Astrocyte of the spinal cord (primary cell): ENCODE results near the gene OR6B1.

ENCODE experiments used
- DNase-seq: peaks from one replicate; pipeline ENCODE4 v3.0.0; 2011; ENCODE audit warnings: low read depth, low spot score
- H3K4me3 ChIP-seq: 2 replicates; pipeline ENCODE4 v1.5.1; 2011; ENCODE audit warnings: low read depth, mild to moderate bottlenecking, low read length, moderate library complexity
- CTCF ChIP-seq: IDR thresholded peaks from 2 replicates; pipeline ENCODE4 v1.5.1; 2012; ENCODE audit warnings: low read depth, mild to moderate bottlenecking, low read length, inconsistent platforms
- in situ Hi-C: cut with HindIII; loops from 2 replicates; pipeline ENCODE4 v1.10.0; 2017; ENCODE audit warnings: low sequenced_read_pairs

The OR6B1 gene

GRCh38 chr7:144000020-144000419 lies at the start of gene OR6B1:
Gene OR6B1 (plus strand): TSS chr7:144000320. CDS start chr7:144003997, 3,677 bp downstream.
- no peak for DNase-seq
- in situ Hi-C loops = no loop called here
- TF ChIP-seq CTCF = no peak
- no peak within 1 kb of the TSS for H3K4me3 ChIP-seq

GRCh38 chr7:143953421-143953820 lies 46.7 kb upstream of the OR6B1 start:
- TF ChIP-seq CTCF = no peak
- DNase-seq = no peak
- no peak overlapping the region for H3K4me3 ChIP-seq
- in situ Hi-C loops = no loop called here

GRCh38 chr7:143954135-143954534 lies 46.0 kb upstream of the OR6B1 start:
- TF ChIP-seq CTCF = no peak
- in situ Hi-C loops = no loop called here
- no peak overlapping the region for H3K4me3 ChIP-seq
- DNase-seq = no peak

GRCh38 chr7:143954544-143954943 lies 45.6 kb upstream of the OR6B1 start, which contains the start of gene OR2F1:
Gene OR2F1 (plus strand): TSS chr7:143954844. CDS start chr7:143959971, 5,127 bp downstream.
- no peak for DNase-seq
- no peak within 1 kb of the TSS for H3K4me3 ChIP-seq
- TF ChIP-seq CTCF = no peak
- in situ Hi-C loops = no loop called here

- no peak for TF ChIP-seq CTCF
- in situ Hi-C loops = no loop called here
- DNase-seq = no peak
- H3K4me3 ChIP-seq = no peak overlapping the region
Observed at GRCh38 chr7:143958781-143959180, 41.3 kb upstream of the OR6B1 start.

- in situ Hi-C loops = no loop called here
- no peak overlapping the region for H3K4me3 ChIP-seq
- DNase-seq = no peak
- TF ChIP-seq CTCF = no peak
Observed at GRCh38 chr7:143960813-143961610, 39.1 kb upstream of the OR6B1 start.
